GM21360 (cell line): ENCODE results near the gene HSD3B2.

Experiments
- ATAC-seq: cut with Tn5 transposase; IDR thresholded peaks from one replicate; pipeline ENCODE4 v1.9.1; 2021; ENCODE audit warnings: mild to moderate bottlenecking, moderate library complexity; ENCODE audit not compliant: unreplicated experiment

HSD3B2 gene

DNA sequence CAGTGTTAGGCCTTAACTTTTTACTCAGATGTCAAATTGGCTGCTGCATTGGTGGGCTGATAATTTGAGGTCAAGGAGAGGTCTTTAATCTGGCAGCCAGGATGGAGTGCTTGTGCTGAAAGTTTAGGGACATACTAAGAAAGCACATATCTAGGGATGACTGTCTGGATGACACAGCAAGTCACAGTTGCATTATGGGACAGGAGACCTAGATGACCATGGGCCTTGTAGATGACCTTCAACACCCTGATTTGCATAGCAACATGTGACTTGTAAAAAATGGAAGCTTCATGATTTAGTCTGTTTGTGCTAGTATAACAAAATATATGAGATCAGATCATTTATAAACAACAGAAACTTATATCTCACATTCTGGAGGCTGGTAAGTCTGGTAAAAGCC is 18.0 kb upstream of the HSD3B2 start:
- ATAC-seq: no peak

DNA sequence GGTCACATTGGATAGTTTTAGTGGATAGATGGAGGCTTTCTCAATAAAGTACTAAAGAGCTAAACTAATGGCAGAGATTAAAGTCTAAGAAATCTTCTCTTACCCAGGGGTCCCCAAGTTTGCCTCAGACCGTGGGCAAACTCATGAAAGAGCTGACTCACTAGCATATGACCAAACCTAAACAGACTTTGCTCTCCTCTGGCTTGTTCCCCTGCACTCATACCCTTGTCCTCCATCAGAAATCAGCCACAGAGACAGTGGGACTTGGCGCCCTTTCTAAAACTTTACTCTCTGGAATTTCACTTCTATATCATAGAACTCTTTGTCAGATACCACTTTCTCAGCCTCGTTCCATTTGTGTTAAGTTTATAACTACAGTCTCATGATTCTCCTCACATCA is 17.0 kb upstream of the HSD3B2 start:
- no peak for ATAC-seq

- ATAC-seq: no peak
Observed at GRCh38 chr1:119404736-119405135, 10.2 kb upstream of the HSD3B2 start.

DNA sequence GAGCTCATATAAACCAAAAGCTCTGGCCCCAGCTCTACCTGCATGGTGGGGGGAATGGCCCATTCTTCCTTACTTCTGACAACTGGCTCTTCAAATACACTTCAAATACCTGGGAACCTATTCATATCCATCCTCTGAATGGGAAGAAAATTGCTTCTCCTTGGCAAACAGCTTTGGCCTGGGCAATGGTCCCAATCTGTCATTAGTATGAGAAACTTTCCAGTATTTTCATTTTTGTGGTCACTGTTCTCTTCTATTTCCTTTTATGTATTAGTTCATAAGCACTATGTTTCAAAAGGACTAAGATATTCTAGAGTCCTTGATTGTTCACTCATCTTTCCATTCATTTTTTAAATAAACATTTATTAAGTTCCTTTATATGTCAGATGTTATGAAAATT is 5.2 kb upstream of the HSD3B2 start:
- ATAC-seq: no peak

GRCh38 chr1:119410961-119411360 is 4.0 kb upstream of the HSD3B2 start:
- no peak for ATAC-seq

DNA sequence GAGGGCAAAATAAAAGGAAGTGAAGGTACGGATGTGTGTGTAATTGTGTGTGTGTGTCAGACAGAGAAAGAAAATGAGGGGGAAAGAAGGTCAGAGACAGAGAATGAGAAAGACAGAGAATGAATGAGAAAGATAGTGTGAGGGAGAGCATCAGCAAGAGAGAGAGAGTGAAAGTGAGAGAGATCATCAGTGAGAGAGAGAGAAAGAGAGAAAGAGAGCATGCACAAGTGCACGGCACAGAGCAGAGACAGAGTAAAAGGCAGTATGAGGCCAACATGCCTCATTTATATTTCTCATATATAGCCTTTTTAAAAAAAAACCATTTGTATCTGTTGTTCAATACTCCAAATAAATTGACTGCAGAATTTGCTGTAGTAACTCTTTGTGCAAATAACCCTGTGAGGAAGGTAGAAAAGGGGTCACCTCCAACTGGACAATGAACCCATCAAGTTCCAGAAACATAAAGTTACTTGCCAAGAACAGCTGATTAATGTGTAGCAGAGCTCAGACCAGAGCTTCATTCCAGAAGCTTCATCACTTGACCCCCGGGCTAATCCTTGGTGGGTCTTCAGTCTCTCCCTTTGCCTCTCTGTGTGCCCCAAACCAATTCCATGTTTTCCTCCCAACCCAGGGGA is 1.2 kb downstream of the HSD3B2 start:
- no peak for ATAC-seq

- no peak for ATAC-seq
Observed at GRCh38 chr1:119419109-119419508, 4.2 kb downstream of the HSD3B2 start.

- ATAC-seq: no peak
Observed at GRCh38 chr1:119420638-119421037, 5.7 kb downstream of the HSD3B2 start.

- no peak for ATAC-seq
Observed at GRCh38 chr1:119422631-119423030, 7.7 kb downstream of the HSD3B2 start.

DNA sequence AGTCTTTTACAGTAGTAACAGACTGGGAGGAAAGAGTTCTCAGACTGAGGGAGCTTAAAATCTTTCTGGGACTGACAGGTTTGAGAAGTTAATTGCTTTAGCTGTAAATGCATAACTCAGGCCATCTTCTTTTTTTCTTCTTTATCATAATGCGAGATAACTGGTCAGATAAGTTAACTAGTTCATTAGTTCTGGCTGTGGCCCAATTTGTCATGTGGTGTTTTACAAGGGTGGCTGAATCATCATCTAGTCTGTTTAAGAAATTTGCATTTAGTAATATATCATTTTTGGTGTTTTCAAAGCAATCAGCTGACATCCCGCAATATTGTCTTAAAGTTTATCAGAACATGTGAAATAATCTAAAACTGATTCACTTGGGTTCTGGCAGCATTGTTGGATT is 14.0 kb downstream of the HSD3B2 start:
- ATAC-seq: no peak

DNA sequence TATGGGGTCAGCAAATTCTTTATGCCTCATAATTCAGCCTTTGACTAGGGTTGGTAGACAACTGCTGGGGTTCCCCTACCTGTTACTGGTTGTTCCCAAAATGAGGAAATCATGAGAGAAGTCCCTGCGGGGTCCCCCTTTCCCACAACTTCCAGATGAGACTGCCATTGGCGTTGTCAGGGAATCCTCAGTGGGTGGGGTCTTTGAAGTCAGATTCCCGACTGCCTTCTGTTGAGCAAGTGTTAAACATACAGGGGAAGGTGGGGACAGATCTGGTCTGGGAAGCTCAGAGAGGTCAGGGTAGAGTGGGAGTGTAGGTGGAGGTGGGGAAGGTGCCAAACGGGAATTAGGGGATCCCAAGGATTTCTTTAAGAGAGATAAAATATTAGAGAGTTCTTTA is 14.7 kb downstream of the HSD3B2 start:
- no peak for ATAC-seq

DNA sequence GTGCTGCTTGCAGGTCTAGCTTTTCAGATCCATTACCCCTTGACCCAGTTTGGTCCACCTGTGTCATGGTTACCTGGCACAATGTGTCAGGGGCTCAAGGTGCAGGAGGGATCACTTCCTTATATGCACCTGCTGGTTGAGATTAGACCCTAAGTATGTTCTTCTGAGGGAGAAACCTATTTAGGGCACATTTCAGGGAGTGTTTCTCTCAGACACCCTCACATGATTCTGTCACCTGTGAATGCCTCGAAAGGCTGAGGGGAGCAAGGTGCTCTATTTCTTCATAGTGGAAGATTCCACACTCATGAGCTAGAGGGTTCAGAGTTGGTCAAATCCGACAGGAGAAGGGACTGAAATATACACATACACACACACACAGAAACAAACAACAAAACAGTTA is 15.5 kb downstream of the HSD3B2 start:
- no peak for ATAC-seq

DNA sequence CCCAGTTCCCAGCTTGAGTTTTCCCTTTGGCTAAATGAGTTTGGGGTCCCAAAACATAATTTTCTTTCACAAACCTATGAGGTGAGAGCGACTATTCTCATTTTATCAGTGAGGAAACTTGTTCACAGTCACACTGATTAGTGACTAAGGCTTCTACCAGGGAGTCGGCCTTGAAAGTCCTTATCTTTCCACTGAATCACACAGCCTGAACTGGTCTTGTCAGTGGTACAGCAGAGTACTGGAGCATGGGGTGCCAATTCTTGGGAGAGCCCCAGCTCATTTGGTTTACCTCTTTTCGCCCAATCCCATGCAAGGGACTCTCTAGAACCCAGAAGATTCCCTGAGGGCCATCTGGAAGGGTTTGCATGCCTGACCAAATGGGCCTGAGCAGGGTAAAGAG is 16.9 kb downstream of the HSD3B2 start:
- ATAC-seq: no peak

- ATAC-seq: no peak
Observed at GRCh38 chr1:119435052-119435451, 20.1 kb downstream of the HSD3B2 start.

GRCh38 chr1:119438761-119439160 is 23.8 kb downstream of the HSD3B2 start:
- ATAC-seq: no peak

GRCh38 chr1:119440721-119441307 is 25.9 kb downstream of the HSD3B2 start:
- ATAC-seq: no peak

- no peak for ATAC-seq
Observed at GRCh38 chr1:119442756-119443155, 27.8 kb downstream of the HSD3B2 start.

DNA sequence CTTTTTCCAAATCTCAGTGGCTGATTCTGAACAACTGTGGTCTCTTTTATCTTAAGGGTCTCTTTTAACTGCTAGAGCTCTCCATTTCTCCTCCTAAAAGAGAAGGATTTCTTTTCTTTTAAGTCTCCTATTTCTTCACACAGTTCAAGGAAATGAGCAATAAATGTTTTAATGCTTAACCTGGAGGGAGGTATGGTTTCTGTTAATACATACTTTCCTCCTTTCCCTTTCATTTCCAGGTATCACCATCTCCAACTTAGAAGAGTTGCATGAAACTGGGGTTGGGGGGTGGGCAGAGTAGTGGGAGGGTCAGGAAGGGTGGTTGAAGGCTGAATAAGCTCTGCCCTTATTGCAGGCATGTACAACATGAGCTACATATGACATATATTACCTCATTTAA is 31.4 kb downstream of the HSD3B2 start:
- no peak for ATAC-seq

DNA sequence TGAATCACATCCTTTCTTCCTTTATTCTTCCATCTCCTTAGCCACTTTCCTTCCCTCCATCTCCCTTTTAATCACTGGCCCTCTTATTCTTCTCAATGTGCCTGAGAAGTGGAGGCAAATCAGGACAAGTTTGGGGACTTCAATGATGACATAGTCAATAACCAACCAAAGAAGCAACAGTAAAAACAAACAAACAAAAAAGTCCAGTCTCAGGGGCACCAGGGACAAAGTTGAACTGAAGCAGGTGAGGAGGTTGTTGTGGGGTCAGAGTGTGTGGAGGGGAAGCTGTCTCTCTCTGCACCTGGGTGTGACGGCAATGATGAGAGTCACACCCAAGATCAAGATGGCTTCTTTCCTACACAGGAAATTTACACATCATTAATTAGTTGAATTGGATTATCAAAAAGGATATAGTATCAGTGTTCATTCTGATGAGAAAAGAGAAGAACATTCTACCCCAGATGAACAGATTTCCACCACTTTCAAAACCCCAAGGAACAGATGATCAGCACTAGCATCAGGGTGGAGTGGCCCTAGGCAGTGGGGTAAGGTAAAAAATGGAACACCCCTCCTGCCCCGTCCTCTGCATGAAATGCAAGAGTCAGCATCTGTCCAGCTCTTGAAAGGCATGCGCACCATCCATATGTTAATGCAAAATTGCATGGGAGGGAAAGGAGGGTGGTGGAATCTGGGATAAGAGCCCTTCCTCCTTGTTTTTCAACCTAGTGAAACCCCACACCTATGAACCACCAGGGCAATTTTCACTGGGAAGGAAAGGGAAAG is 32.6 kb downstream of the HSD3B2 start:
- no peak for ATAC-seq

- ATAC-seq: no peak
Observed at GRCh38 chr1:119448127-119448511, 33.2 kb downstream of the HSD3B2 start.

- no peak for ATAC-seq
Observed at GRCh38 chr1:119449971-119450370, 35.0 kb downstream of the HSD3B2 start.

DNA sequence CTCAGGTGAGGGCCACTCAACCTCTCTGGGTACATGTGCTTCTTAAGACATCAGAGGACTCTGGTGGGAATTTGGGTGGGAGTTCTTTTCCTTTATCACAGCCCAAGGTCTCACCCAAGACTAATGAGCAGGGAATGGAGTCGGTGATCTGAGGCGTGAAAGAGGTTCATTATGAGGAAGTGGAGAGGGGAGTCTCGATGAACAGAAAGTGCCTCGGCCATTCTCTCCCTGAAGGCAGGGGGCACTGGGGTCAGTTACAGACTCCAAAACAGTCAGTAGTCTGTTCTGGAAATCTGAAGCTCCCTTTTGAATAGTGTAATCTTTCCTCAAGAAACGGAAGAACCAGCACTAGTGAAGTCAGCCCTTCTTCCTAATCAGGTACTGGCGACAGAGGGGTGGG is 36.2 kb downstream of the HSD3B2 start:
- ATAC-seq: no peak
